HG03565 (cell line): Measurements from ENCODE around the gene PPP2R3B.
"Not testable (repeated sequence)": the region's sequence is repeated elsewhere in the genome, so short reads cannot be mapped to it uniquely, and the experiment has no call there.

Experiments used
- ATAC-seq: cut with Tn5 transposase; IDR thresholded peaks from one replicate; pipeline ENCODE4 v1.9.1; 2021; ENCODE audit warnings: mild to moderate bottlenecking, moderate library complexity; ENCODE audit not compliant: unreplicated experiment

Gene PPP2R3B

DNA sequence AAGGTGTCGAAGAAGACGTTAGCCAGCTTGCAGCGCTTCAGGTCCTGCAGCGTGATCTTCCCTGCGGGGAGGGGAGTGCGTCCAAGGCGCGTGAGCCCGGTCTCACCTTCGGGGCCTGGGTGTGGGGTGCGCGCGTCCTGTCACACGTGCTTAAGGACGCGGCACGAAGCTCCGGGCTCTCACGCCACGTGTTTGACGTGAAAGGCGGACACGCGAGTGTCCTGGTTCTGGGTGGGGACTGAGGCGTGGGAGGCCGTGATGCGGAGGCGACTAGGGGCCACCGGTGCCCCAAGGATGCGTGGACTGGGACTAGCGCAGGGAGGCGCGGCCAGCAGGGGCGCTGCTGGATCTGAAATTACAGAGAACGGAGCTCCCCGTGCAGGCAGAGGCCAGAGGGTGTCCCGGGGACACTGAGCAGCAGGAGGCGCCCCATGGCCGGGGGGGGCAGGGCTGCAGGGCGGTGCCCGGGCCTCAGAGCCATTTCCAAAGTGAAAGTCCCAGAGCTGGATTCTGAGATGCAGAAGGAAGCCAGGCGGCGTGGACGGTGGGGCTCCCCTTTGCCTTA lies 47.8 kb downstream of the PPP2R3B start:
- ATAC-seq = no peak

DNA sequence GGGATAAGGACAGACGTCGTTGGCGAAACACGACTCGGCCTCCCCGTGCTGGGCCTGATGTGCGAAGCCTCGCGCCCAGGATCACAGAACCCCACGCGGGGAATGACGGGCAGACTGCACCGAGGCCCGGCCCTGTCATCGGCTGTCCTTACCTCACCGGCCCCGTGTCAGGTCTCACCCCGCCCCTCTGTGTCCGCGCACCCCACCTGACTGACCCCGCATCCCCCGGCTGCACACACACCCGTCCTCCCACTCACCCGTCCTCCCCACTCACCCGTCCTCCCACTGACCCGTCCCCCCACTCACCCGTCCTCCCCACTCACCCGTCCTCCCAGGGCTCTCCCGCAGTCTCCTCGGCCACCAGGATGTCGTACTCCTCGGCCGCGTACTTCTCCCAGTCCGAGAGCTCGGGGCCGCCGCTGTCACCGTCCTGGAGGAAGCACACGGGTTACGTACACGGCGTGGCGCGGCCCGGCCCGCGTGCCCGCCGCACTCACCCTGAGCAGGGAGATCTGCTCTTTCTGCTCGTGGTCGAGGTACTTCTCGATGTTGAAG lies 48.3 kb downstream of the PPP2R3B start:
- ATAC-seq = no peak

DNA sequence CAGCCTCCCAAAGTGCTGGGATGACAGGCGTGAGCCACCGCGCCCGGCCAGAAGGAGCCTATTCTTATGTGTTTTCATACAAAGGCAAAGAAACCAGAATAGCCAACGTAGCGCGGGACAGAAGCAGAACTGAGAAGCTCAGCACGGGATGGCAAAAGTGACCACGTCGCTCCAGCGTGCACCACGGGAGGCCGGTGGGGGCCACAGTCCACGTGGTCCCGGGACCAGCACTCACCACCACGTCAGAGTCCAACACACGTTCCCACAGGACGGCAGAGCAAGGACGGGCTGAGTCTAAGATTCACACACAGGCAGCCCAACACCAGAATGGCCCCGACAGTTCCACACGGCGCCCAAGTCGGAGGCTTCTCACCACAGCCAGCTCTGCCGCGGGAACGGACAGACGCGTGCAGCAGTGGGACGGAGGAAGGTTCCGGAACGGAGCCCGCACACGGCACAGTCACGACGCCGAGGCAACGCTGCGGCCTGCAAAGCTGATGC lies 49.3 kb downstream of the PPP2R3B start:
- no peak for ATAC-seq

DNA sequence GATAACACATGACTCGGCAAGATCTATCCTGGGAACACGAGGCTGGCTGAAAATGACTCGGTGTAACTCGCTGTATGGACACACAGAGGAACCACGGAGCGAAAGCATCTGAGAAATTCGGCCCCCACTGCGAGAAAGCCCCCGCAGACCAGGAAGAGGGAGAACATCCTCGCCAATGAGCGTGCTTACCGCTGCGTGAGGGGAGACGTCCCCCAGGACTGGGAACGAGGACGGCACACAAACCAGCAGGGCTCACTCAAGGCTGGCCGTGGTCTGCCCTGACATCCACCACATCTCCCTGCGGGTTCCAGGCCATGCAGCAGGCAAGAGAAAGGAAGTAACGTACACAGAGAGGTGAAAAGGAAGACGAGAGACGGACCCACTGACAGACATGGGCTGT lies 50.5 kb downstream of the PPP2R3B start:
- no peak for ATAC-seq

DNA sequence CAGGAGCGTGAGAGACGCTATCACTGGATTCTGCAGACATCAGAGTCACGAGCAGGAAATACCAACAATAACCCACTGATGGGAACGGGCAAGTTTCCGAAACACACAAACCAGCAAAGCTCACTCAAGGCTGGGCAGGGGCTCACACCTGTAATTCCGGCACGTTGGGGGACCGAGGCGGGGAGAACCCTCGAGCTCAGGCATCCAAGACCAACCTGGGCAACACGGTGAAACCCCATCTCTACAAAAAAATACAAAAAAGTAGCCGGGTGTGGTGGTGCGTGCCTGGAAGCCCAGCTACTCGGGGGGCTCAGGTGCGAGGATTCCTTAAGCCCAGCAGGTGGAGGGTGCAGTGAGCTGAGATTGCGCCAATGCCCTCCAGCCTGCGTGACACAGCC lies 51.0 kb downstream of the PPP2R3B start:
- no peak for ATAC-seq

DNA sequence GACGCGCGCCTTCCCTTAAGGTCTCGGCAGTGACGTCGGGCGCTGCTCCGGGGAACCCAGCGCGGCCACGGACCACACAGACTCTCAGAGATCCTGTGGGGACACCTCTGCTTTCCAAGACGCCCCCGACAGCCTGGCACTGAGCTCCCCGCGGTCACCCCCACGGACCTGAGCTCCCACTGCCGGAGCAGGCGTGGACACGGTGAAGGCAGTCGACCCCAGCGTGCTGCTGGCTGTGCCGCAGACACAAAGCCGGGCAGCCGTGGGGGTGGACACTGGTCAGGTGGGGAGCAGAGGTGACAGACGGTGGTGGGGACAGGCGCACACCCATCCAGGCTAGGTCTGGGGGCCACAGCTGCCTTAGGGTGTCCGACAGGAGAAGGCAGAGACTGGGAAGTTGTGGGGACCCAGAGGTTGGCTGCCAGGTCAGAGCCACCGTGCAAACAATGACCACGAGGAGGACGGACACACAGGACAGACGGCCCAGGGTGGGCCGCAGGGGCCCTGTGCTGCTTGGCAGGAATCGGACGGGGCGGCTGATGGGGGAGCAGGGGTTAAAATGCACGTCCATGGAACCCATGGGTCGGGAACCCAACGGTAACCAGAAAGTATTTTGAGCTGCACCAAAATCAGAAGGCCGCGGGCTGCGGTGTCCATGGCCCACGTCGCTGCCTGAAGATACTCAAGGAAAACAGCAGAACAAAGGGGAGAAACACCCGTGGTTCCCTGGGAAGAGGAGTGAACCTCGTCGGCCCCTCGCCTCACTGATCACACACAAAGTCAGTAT lies 51.5 kb downstream of the PPP2R3B start:
- ATAC-seq = no peak

DNA sequence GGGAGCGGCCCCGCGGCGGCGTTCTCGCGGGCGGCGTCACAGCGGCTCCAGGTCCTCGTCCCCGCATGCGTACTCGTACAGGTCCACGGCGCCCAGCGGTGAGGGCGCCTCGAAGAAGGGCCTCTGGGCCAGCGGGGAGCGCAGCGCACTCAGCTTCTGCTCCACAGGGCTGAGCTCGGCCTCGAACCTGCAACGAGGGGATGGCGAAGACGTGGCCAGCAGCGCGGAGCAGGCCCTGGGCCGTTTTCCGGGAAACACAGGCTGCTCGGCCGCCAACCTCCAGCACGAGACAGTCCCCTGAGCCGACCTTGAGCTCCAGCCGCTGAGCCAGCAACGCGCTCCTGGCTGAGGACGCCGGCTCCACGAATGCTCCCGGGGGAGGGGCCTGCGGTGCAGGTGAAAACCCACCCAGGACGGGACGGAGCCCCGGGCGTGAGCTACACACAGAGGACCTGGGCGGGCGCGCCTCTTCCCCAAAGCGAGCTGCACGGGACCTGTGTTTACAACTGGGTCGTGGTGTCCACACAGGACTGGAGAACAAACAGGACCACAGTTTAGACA lies 52.3 kb downstream of the PPP2R3B start:
- ATAC-seq = no peak

DNA sequence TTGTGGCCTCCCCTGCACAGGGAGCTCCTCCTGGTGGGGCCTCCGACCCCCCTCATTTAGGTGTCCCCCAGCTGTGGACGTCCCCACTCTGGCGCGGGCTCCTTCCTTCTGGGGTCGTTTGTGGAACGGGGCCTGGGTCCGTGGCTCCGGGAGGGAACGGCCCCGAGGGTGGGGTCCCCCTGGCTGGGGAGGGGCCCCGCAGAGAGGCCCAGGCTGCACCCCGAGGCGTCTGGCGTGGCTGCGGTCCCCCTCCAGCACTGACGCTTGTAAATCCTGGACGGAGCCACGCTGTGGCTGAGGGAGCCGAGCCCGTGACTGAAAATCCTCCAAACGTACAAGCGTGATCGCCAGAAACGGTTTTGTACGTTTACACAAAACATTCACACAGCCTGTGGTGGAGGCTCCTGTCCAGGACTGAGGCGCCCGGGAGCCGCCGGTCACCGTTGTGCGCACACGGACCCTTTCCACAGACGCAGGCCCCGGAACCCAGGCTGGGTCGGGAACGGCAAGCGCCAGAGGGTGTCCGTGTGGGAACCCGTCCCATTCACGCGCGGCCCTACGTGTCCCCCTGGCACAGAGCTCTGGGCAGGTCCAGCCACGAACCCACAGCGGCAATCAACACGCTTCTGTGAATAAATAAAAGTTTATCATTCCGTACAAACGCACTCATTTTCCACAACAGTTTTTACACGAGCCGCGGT lies 52.9 kb downstream of the PPP2R3B start:
- no peak for ATAC-seq

DNA sequence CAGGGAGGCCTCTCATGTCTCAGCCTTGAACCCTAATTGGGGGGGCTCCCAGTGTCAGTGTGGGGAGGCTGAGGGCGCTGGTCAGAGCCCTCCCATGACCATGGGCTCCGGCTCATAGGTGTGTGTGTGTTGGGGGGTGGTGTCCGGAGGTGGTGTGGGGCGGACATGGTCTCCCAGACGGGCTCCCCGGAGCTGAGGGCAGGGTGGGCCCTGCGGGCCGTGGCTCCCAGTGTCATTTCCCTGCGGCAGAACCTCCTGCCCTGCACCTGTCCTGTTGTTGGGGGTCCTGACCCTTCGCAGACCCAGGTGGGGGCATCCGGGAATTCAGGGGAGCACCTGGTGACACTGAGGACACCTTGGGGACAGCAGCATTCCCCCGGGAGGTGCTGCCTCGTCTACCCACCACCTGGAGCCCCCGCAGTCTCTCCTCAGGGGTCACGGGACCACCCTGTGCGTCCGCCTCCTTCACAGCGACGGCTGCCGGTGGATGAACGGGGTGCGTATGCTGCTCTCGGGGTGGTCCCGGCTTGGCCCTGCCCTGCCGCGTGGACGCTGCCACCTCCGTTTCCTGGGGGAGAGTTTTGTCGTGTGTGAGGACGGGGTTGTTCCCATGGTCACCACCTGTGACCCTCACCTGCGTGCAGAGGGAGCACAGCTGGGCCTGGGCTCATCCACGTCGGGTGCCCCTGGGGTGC lies 53.6 kb downstream of the PPP2R3B start:
- ATAC-seq = no peak

DNA sequence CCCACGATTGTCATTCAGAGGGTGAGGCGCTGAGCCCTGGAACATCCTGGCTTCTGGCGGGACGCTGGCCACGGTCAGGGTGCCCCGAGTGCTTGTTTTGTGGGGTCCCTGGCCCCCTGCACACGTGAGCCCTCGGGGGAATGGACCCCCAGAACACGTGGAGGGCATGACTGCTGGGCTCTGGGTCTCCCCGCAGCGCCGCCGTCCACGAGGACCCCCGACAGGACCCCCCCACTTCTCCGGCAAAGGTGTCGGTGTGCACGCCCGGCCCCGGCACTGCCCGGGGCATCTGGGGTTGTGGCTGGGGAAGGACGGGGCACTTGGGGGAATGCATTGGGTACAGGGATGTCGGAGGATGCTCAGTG lies 54.2 kb downstream of the PPP2R3B start:
- no peak for ATAC-seq

DNA sequence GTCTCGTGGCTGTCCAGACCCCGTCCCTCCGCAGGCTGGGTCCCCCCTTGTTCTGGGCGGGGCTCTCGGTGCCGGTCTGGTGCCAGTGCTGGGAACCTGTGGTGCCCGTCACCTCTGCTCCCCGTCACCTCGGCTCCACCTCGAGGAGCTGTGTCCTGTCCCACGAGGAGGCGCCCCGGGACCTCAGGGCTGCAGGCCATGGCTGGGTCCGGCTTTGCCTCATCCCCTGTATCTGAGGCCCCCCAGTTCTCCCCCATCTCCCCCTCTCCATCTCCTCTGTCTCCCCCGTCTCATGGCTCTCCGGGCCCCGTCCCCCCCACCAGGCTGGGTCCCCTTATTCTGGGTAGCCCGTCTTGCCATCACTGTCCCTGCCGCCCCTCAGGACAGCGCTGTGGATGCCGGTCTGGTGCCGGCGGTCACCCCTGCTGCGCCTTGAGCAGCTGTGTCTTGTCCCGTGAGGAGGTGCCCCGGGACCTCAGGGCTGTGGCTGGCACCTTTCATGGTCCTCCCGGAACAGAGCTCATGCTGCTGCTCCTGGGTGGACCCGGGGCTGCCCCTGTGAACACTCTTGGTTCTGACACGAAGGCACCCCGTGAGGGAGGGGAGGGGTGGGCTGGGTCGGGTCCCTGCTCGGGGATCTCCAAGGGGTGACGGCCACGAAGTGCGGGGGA lies 54.7 kb downstream of the PPP2R3B start:
- no peak for ATAC-seq

DNA sequence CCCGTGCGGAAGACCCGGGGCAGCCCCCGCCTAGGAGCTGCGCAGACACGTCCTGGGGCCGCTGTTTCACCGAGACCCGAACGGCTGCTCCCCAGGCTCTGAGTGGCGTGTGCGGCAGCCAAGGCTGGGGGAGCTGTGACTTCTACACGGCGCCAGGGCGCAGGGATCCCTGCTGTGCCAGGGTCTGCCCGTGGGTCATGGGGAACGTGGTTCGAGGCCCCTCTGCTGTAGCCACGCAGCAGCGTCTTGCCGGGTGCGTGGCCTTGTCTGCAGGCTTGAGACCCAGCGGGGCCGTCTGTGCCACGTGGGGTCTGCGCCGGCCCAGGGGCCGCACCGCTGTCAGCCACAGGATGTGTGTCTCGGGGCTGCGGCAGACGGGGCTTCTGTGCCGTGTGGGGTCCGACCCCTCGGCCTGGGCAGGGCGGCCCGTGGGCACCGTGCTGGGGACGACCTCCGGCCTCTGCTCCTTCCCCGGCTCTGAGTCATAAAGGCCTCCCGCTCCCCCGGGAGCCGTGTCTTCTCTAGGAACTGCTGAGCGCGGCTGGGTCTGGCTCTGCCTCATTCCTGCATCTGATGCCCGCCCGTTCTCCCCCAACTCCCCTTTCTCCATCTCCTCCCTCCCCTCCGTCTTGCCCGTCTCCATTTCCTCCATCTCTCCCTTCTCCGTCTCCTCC lies 55.4 kb downstream of the PPP2R3B start:
- ATAC-seq = no peak

DNA sequence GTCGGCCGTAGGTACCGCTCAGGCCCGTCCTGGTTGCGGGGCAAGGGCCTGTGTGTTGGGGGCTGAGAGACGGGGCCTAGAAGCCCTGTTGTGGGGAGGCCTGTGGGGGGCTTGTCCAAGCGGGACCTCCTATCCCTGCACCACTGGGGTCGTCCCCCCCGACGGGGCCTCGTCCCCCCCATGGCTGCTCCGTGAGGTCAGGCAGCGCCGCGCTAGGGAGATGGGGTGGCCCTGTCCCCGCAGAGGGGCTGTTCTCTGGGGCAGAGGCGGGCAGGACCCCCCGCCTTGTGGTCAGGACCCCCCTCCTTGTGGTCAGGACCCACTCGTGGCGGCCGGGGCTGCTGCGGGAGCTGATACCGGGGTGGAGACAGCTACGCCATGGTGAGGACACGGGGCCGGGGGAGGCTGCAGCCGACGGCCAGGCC lies 56.0 kb downstream of the PPP2R3B start:
- ATAC-seq = no peak

DNA sequence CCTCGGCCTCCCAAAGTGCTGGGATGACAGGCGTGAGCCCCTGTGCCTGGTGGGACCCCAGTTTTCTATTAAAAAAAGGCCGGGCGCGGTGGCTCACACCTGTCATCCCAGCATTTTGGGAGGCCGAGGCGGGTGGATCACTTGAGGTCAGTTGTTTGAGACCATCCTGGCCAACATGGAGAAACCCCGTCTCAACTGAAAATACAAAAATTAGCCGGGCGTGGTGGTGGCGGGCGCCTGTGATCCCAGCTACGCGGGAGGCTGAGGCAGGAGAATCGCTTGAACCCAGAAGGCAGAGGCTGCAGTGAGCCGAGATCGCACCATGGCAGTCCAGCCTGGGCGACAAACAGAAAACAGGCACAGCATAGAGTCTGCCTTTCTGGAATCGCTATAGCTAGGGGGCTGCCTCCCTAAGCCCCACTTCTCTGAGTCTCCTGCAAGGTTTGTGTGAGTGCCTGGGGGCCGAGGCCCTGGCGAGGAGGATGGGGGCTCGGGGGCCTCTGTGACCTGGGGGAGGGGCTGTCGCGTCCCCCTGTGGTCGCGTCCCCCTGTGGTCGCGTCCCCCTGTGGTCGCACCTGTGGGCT lies 56.5 kb downstream of the PPP2R3B start:
- not testable (repeated sequence) for ATAC-seq

DNA sequence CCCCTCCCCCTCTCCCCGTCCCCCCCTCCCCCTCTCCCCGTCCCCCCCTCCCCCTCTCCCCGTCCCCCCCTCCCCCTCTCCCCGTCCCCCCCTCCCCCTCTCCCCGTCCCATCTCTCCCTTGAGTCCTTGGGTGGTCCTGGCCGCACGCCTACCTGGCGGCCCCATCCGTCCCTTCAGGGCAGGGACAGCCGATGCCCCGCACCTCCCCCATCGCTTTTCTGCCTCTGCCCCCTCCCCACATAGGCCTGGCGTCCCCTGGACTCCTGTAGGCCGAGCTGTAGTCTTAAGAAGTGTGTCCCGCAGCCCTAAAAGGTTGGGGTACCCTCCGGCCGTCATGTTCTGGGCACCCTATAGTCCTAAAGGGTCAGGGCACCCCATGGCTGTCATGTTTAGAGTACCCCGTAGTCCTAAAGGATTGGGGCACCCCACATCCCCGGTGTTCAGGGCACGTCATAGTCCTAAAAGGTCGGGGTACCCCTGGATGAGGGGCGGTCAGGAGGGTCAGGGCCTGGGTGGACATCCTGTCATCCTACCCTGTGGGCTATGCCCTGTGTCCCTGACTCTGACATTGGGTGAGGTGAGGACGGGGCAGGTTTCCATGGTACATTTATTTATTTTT lies 57.3 kb downstream of the PPP2R3B start:
- ATAC-seq = no peak

DNA sequence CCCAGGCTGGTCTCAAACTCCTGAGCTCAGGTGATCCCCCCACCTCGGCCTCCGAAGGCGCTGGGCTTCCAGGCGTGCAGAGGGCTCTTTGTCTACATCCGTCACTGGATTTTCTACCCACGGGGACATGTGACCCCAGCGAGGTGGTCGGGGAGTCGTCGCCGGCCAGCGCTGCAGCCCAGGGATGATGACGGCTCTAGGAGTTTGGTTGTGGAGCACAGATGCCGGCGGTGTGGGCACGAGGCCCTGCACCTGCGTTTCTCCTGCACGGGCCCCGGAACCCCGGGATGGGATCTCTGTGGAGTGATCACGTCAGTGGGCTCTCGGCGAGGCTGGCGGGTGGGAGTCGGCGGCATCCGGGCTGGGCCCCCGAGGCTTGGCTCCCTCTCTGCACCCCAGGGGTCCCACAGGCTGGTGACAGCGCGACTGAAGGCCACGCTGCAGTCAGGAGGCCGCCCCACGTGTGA lies 59.0 kb downstream of the PPP2R3B start:
- ATAC-seq = no peak

DNA sequence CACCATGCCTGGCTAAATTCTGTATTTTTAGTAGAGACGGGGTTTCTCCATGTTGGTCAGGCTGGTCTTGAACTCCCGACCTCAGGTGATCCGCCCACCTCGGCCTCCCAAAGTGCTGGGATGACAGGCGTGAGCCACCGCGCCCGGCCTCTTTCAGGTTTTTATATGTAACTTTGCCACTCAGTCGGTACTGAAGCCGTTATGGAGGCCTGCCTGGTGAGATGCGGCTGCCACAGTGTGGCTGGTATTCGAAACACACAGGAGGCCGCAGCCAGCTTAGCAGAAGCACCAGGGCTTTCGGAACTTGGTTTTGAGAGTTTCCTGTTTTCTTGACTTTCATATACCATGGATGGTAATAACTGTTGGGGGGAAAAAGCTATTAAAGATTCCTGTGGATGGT lies 62.0 kb downstream of the PPP2R3B start:
- not testable (repeated sequence) for ATAC-seq

DNA sequence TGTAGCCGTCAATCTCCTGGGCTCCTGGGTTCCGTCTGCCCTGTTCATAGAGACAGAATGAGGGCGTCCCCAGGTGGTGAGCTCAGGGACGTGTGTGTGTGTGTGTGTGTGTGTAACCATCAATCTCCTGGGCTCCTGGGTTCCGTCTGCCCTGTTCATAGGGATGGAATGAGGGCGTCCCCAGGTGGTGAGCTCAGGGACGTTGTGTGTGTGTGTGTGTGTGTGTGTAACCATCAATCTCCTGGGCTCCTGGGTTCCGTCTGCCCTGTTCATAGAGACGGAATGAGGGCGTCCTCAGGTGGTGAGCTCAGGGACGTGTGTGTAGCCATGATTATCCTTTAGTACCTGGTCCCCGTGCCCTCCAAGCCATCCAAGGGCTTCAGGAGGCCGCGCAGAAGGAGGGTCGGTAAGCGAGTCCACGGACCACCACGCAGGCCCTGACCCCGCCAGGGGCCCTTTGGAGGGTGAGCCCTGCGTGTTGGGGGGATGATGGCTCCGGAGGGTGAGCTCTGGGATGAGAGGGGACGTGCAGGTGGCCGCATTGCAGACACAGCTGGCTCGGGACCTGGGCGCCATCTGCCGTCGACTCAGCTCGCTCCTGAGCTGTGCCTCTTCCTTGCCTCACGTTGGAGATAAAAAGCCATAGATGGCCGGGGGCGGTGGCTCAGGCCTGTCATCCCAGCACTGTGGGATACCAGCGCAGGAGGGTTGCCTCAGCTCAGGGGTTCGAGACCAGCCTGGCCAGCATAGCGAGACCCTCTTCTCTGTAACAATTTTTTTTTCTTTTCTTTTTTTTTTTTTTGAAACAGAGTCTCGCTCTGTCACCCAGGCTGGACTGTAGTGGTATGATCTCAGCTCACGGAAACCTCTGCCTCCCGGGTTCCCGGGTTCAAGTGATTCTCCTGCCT lies 62.7 kb downstream of the PPP2R3B start:
- no peak for ATAC-seq
